ENCODE data around the gene SAMD4A.

Gene SAMD4A

GRCh38 chr14:54737132-54737711 lies 170.3 kb downstream of the SAMD4A start:
- H3K9me3 Mint-ChIP-seq, result no peaks in the 10 kb centered on the region
- TF ChIP-seq CTCF (IDR thresholded peaks at IDR 0.05; ENCODE audit: unreplicated experiment in 3 of 3), result no peak
- peaks cover 14% of the 10 kb centered on the region for H3K4me1 Mint-ChIP-seq
- no peak overlapping the region for H3K27ac Mint-ChIP-seq
- H3K27me3 Mint-ChIP-seq (ENCODE audit: low read depth), result no peaks in the 10 kb centered on the region
- no peak overlapping the region for H3K4me3 Mint-ChIP-seq
- H3K36me3 Mint-ChIP-seq (ENCODE audit: low read depth), result no peaks in the 10 kb centered on the region

DNA sequence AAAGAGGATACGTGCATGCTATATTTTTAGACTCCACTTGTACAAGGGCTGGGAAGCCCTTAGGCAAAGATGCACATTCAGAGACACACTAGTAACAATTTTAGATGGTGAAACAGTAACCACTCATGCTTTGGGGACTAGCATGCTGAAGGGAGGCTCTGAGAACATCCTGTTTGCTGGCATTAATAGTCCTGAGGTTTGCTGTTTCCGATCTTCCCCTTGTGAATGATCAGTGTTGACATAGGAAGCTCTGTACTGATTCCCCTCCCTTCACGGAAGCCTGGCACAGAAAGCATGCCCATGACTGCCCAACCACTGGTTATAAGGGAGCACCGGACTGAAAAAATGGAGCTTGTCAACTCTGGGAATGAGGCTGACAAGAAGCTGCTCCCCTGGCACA lies 171.1 kb downstream of the SAMD4A start:
- Mint-ChIP-seq H3K4me1 (peaks cover 14% of the 10 kb centered on the region), H3K9me3 (no peaks in the 10 kb centered on the region), H3K27me3 (ENCODE audit: low read depth) (no peaks in the 10 kb centered on the region), H3K4me3 (no peak overlapping the region), H3K36me3 (ENCODE audit: low read depth) (no peaks in the 10 kb centered on the region), H3K27ac (no peak overlapping the region)
- no peak for TF ChIP-seq CTCF (IDR thresholded peaks at IDR 0.05; ENCODE audit: unreplicated experiment in 3 of 3)

- H3K4me1 Mint-ChIP-seq, result peaks cover 14% of the 10 kb centered on the region
- no peak overlapping the region for H3K27ac Mint-ChIP-seq
- no peak for TF ChIP-seq CTCF (IDR thresholded peaks at IDR 0.05; ENCODE audit: unreplicated experiment in 3 of 3)
- H3K36me3 Mint-ChIP-seq (ENCODE audit: low read depth), result no peaks in the 10 kb centered on the region
- H3K27me3 Mint-ChIP-seq (ENCODE audit: low read depth), result no peaks in the 10 kb centered on the region
- H3K4me3 Mint-ChIP-seq, result no peak overlapping the region
- H3K9me3 Mint-ChIP-seq, result no peaks in the 10 kb centered on the region
These were observed 172.6 kb downstream of the SAMD4A start for GRCh38 chr14:54739514-54739913.

DNA sequence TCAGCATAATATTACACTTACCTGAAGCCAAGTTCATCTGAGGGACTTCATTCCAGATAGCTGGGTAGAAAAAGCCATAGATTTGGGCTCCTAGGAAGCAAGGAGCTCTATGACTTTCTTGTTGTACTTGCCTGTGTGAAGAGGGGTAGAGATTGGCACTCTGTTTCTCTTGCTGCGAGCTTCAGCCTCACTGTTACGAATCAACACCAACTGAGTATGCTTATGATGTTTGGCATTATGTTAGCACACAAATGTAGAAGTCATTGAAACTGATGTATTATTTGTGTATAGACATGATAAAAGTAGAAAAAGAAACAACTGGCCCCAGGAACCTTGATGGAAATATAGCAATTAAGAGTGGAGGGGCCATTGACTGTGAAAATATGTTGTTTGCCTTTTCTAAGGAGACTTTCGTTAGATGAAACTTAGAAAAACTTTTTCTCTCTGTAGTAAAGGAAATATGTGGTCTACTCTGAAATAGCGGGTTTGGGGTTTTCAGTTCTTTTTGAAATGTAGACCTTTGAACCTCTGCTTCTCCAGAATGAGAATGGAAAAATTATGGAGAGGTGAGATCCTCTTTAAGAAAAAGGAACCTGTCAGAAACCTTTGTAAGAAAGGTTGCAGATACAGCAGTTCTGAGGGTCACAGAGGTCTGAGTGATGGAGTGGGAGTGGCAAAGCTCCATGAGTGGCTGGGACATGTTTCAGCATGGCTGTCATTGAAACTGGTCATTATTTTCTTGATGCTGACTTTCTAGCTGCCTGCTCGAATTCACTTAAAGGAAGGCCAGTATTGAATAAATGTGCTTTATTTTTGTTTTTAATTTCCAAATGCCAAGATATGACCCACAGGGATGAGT lies 175.8 kb downstream of the SAMD4A start:
- no peak overlapping the region for H3K4me3 Mint-ChIP-seq

GRCh38 chr14:54743382-54743781 lies 176.5 kb downstream of the SAMD4A start:
- no peaks in the 10 kb centered on the region for H3K36me3 Mint-ChIP-seq (ENCODE audit: low read depth)
- H3K9me3 Mint-ChIP-seq, result no peaks in the 10 kb centered on the region
- TF ChIP-seq CTCF (IDR thresholded peaks at IDR 0.05; ENCODE audit: unreplicated experiment in 3 of 3), result no peak
- no peak overlapping the region for H3K27ac Mint-ChIP-seq
- H3K27me3 Mint-ChIP-seq (ENCODE audit: low read depth), result no peaks in the 10 kb centered on the region
- peaks cover 10% of the 10 kb centered on the region for H3K4me1 Mint-ChIP-seq
- H3K4me3 Mint-ChIP-seq, result no peak overlapping the region

More for the DNA sequence above, 175.8 kb downstream of the SAMD4A start:
- TF ChIP-seq CTCF (IDR thresholded peaks at IDR 0.05; ENCODE audit: unreplicated experiment in 3 of 3), result no peak
- peaks cover 10% of the 10 kb centered on the region for H3K4me1 Mint-ChIP-seq
- H3K27ac Mint-ChIP-seq, result no peak overlapping the region
- H3K36me3 Mint-ChIP-seq (ENCODE audit: low read depth), result no peaks in the 10 kb centered on the region
- no peaks in the 10 kb centered on the region for H3K9me3 Mint-ChIP-seq
- H3K27me3 Mint-ChIP-seq (ENCODE audit: low read depth), result no peaks in the 10 kb centered on the region
